ENCODE measurements around the gene SND1.
A peak's percentile ranks its signal among the peaks of the same experiment; 100 is the strongest.

Gene SND1

DNA sequence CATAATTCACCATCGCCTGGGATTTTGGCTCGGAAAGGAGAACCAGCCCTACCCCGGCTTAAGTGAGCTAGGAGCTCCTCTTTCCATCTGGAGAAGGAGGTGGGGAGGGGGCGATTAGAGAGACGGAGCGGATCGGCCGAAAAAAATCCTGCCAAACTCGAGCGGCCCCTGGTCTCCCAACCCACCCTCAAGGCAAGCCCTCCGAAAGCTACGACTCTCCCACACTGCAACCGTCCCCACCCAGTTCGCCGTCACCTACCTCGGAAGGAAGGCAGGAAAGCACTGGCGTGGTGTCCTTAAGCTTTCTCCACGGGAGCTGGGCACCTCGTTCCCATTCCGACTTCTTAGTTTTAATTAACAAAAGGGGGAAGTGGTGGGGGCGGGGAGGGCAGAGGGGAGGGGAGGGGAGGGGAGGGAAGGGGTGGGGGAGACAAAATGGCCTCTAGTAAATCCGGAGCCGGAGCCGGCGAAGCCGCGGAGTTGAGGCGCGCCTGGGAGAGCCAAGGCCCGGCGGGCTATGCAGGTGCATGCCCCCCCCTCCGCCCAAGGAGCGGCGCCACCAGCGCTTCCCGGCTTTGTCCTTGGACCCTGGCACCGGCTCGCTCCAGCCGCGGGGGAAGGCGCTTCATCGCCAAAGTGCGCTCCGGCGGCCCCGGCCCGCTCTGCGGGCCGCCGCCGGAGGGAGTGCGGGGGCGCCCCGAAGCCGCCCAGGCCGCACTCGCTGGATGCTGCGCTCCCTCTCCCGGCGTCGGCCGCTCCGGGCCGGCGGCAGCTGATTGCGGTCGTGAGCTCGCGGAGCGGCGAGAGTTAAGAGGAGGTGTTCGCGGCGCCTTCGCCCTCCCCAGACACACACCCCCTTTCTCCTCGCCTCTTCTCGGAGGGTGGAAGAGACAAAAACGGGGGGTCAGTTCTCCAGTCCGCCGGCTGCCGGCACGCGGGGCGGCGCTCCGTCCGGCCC lies 378.9 kb downstream of the SND1 start, which contains the start of gene LRRC4:
Gene LRRC4, minus strand, starts transcription at position 784 of the 958 bp plus-strand sequence. CDS start 797 bp downstream, outside the sequence.
- peak; percentile 82 for DNase-seq

DNA sequence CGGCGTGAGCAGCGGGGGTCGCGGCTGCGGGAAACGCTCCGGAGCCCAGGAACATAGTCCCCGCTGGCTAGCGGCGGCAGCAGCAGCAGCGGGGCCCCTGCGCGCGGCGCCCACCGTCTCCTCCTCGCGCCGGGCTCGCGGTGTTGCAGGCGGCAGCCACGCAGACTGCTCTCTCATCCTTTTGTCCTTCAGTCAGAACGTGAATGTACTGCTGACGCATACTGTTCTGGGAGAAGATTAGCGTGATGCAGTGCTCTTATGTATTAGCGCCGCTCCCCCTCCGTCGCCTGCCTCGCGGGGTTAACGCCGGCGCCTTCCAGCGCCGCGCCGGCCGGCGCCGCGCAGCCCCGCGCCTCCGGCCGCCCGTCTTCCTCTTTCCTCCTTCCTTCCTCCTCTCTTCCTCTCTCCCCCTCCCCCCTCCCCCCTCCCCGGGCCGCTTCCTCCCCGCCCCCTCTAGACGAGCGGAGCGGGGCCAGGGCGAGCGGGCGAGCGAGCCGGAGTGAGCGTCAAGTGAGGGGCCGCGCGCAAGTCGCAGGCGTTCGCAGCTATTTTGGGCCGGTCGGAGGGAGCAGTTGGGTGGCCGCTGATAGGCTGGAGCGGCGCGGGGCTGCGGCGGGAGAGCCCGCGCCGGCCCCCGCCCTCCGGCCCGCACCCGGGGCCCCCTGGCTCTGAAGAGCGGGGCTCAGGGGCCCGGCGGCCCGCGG lies 380.1 kb downstream of the SND1 start:
- DNase-seq = peak; percentile 92

- no peak for DNase-seq
These were observed 380.7 kb downstream of the SND1 start for GRCh38 chr7:128032605-128033235.

GRCh38 chr7:128033246-128033645 lies 381.3 kb downstream of the SND1 start:
- no peak for DNase-seq

- DNase-seq = no peak
These were observed 382.8 kb downstream of the SND1 start for GRCh38 chr7:128034825-128035224.

GRCh38 chr7:128035712-128036111 lies 383.7 kb downstream of the SND1 start:
- peak; percentile 73 for DNase-seq

DNA sequence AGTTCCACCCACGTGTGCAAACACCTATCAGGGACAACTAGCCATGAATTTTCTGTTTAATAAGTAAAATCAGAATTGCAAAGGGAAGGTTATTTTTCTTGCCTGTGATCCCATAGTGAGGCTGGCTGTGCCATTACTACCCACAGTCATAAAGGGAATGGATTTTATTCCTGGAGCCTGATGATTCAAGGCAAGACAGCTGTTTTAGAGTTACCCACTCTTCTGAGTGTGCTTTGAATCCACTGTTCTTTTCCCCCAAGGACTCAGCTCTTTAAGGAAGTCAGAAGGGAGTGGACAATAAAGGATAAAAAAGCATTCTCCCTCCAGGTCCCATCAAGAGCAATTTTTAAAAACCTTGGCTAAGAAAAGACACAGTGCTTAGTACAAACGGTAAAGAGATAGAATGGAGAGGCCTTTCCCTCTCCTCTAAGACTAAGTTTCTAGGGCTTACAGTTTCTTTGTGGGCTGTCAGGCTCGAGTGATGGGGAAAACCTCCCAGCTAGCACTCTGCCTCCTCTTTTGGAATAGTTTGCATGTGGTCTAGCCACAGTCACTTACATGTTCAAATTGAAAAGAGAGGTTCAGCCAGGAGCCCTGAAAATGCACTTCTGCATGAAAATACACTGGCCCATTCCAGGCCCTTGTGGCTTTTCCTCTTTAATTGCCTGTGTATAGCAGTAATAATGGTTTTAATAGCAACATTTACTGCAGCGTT lies 384.4 kb downstream of the SND1 start:
- no peak for DNase-seq

DNA sequence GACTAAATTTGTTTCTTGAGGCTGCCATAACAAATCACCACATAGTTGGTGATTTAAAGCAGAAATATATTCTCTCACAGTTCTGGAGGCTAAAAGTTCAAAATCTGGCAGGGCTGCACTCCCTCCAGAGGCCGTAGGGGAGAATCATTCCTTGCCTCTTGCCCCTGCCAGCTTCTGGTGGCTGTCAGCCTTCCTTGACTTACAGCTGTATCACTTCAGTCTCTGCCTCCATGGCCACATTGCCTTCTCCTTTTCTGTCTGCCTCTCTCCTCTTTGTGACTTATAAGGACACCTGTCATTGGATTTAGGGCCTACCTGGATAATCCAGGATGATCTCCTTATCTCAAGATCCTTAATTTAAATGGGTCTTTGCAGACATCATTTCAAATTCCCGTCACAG lies 385.1 kb downstream of the SND1 start:
- DNase-seq = peak; percentile 69

GRCh38 chr7:128037880-128038619 lies 386.1 kb downstream of the SND1 start:
- DNase-seq = no peak

DNA sequence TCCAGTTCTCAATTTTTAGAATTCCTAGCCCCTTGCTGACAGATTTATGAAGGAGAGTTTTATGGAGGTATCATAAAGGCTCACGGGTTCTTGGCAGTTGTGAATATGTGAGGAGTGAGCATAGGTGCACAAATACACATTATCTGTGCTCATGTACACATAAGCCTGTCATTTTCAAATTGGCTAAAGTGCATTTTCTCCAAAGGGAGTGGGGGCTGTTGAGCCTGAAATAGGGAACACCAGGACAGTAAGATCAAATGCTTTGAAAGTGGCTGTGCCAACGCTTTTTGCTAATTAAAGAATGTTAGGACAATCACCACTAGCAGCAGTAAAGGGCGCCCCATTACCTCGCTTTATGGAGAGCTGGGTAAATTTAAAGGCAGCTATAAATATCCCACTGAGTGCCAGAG lies 387.6 kb downstream of the SND1 start:
- DNase-seq = no peak

DNA sequence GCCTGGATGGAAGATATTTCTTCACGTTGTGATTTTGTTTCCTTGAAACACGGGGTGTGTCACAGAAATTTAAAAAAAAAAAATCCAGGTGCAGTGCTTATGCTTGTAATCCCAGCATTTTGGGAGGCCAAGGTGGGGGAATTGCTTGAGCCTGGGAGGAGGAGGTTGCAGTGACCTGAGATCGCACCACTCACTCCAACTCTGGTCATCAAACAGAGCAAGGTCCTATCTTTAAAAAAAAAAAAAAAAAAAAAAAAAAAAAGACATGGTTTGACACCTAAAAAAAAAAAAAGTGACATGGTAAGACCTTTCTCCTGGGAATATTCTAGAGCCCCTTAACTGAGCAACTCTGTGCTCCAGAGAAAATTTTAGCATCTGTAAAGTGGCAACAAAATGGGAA lies 388.2 kb downstream of the SND1 start:
- DNase-seq = no peak

DNA sequence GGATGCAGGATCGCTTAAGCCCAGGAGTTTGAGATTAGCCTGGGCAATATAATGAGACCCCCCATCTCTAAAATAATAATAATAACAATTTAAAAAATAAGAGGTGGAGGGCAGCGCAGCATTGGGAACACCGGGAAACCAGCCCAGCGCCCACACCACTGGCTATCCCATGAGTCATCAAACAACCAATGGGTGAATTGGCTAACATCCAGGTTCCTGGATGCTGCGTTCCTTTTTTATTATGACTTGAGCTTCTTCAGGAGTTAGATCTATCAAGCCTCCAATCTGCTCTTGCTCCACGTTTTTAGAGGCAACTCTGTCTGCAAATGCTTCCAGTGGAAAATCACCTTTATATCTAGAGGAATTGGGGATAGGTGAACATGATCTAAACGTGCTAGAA lies 389.2 kb downstream of the SND1 start:
- no peak for DNase-seq

DNA sequence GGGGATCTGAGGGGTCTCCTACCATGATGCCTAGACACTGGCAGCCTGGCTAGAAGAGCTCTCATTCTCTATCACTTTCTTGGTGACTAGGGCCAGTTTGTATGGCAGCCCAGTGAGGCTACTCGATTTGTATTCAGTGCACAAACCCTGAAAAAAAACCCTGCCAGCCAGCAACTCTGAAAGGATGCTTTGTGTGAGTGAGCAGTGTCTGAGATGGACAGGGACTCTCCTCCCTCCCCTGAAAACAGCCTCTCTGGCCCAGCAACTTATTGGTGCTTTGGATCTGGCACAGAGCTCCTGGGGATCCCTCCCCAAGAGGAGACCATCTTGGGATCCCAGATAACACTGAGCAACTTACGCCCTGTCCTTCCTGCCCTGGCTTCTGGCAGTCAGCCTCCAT lies 390.0 kb downstream of the SND1 start:
- DNase-seq = no peak

GRCh38 chr7:128044064-128044463 lies 392.1 kb downstream of the SND1 start:
- DNase-seq = peak; percentile 14

DNA sequence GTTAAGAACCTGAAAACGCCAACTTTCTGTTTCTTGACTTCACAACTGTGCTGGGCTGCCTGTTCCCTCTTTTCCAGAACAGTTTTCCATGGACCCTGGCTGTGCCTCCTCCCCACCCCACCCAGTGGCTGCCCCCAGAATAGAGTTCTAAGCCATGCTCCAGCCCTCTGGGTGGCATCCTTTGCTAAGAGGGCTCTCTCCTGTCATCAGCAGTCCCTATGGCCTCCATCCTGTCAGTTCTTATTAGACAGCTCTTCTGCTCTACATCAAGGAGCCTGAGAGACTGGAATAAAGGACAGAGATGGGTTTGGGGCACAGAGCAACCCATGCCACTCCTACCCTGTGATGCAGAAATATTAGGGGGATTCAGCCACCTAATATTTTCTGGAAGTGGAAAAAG lies 393.2 kb downstream of the SND1 start:
- peak; percentile 35 for DNase-seq

- DNase-seq = no peak
These were observed 393.8 kb downstream of the SND1 start for GRCh38 chr7:128045766-128046165.

- peak; percentile 24 for DNase-seq
These were observed 400.4 kb downstream of the SND1 start for GRCh38 chr7:128052404-128052803.

DNA sequence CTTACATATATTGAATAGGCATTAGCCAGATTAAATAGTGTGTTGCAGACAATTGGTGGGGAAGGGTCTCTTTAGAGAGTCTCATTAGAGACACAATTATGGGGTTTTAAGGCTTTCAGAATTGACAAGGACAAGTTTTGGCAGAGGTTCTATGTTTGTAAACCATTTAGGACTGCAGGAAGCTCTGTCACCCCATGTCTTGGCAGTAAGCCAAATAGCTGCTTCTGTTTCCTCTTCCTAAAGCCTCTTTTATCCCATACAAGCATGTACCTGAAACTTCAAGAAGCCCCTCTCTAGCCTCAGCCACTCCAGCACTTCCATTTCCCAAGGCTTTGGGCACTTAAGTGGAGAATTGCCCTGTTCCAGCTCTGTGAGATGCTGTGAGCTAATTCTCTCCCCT lies 401.0 kb downstream of the SND1 start:
- peak; percentile 85 for DNase-seq

- DNase-seq = no peak
These were observed 402.0 kb downstream of the SND1 start for GRCh38 chr7:128053991-128054390.

GRCh38 chr7:128054511-128054910 lies 402.5 kb downstream of the SND1 start:
- no peak for DNase-seq

DNA sequence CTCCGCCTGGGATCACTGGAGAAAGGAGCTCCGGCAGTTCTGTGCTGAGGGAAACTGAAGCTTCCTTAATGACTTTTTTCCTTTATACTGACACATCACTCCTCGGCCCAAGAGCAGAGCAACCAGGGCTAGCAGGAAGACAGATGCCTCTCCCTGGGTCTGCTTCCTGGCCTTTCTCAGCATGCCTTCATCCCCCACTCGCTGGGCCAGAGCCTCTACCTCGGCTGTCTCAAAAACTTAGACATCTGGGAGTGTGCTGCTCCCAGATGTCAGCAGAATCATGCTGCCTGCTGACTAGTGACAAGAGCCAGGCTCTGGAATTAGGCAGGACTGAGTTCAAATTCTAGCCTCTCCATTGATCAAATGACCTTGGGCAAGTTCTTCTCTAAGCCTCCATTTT lies 403.6 kb downstream of the SND1 start:
- no peak for DNase-seq

- DNase-seq = no peak
These were observed 404.9 kb downstream of the SND1 start for GRCh38 chr7:128056901-128057300.

Measured in NCI-H82 (cell line).